ENCODE measurements around the gene LDHAL6B. TPM values are rescaled to one million over a fixed set of nuclear protein-coding genes. Genes with fewer than 3 reads are reported as not detected.

The LDHAL6B gene
- total and polyA plus RNA-seq, 2 of the 8 experiments (the other 6 are each of a cell fraction or from before 2014, with no cell fraction given), result not detected

DNA sequence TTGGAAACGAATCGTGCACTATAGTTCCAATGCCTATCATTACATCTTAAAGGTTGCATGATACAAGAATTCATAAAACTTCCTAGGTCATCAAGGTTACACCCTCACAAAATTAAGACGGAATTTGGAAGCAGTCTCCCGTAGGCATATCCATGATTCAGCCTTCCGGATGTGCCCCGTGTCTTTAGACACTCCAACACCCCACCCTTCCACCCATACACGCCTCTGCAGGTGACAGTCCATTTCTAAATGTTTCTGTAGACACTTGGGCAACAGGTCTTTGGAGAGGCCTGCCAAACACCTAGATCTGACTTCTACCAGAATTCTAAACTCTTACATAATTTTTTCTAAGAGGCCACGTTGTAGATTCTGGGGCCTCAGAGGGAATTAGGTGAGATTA is 49.8 kb downstream of the LDHAL6B start:
- CTCF ChIA-PET (ENCODE audit: partially characterized antibody), result interaction anchor here (0.9 to 7.6 kb wide), 2 partner anchors 10 to 236 kb away, joined by 3 to 46 read pairs; no protein-coding TSS in a partner anchor
- Histone ChIP-seq H3K9me3 (ENCODE audit: insufficient read depth in 2 of 2, low read depth in 1 of 2, low read length in 1 of 2) (no peaks in the 10 kb centered on the region), H4K5ac (ENCODE audit: insufficient read length, low read depth, low read length) (no peak overlapping the region), H2AFZ (ENCODE audit: low read length) (no peak overlapping the region), H2BK5ac (ENCODE audit: low read depth, low read length) (no peak overlapping the region), H2BK15ac (ENCODE audit: low read length) (no peak overlapping the region), H2BK120ac (replicated peaks; ENCODE audit: low read depth, low read length) (no peak overlapping the region), H3K23me2 (ENCODE audit: low read depth, low read length) (no peaks in the 10 kb centered on the region), H3K14ac (ENCODE audit: insufficient read length) (no peak overlapping the region), H2BK12ac (ENCODE audit: low read depth, low read length) (no peak overlapping the region), H3K27me3 (replicated peaks in 1 of 4; ENCODE audit: control insufficient read depth in 3 of 4, extremely low read depth in 1 of 4, insufficient read depth in 3 of 4, low read length in 3 of 4) (no peaks in the 10 kb centered on the region), H3K4ac (replicated peaks; ENCODE audit: insufficient read length, low read depth, low read length) (no peak overlapping the region), H3K4me2 (ENCODE audit: insufficient read depth in 1 of 2, low read depth in 2 of 2, low read length in 2 of 2) (no peak overlapping the region), H3K9ac (replicated peaks in 1 of 4; ENCODE audit: extremely low read depth in 1 of 4, low read depth in 3 of 4, low read length in 3 of 4) (no peak overlapping the region), H3K79me1 (ENCODE audit: low read depth, low read length) (no peaks in the 10 kb centered on the region), H3K79me2 (ENCODE audit: control insufficient read depth in 1 of 2, insufficient read depth in 2 of 2, low read length in 2 of 2) (no peaks in the 10 kb centered on the region), H3K4me1 (replicated peaks in 1 of 4; ENCODE audit: control insufficient read depth in 3 of 4, insufficient read depth in 4 of 4, low read length in 3 of 4) (no peaks in the 10 kb centered on the region), H3K36me3 (ENCODE audit: control insufficient read depth in 2 of 4, insufficient read depth in 4 of 4, low read length in 3 of 4) (peaks cover 0 to 5% (median 0%) of the 10 kb centered on the region in 4 experiments; a peak in 1 of 8 replicates), H4K8ac (ENCODE audit: extremely low read depth, insufficient read depth, low read length) (no peak overlapping the region), H4K91ac (replicated peaks; ENCODE audit: insufficient read length, low read length) (no peak overlapping the region), H2AK5ac (ENCODE audit: low read depth, low read length) (no peak overlapping the region), H3K4me3 (ENCODE audit: extremely low read depth in 1 of 4, insufficient read depth in 2 of 4, low read depth in 3 of 4, low read length in 4 of 4) (no peak overlapping the region), H3K56ac (replicated peaks; ENCODE audit: insufficient read length, low read depth, low read length) (no peak overlapping the region), H3K23ac (ENCODE audit: insufficient read length) (no peak overlapping the region), H2BK20ac (ENCODE audit: low read length) (no peak overlapping the region), H3K18ac (ENCODE audit: extremely low read depth, low read length) (no peak overlapping the region), H3K27ac (ENCODE audit: low read depth, low read length) (no peak overlapping the region), H4K20me1 (replicated peaks in 1 of 2; ENCODE audit: control insufficient read depth in 1 of 2, insufficient read depth in 2 of 2, low read length in 2 of 2) (peaks cover 0 to 2% of the 10 kb centered on the region in 2 experiments)
- 82% methylated on average over 8 of the region's 8 CpGs; no CpG with 5 or more reads in 1 of the 2 experiments for WGBS, 2 experiments (ENCODE audit: extremely low coverage in 1 of 2, insufficient coverage in 1 of 2, insufficient read length in 1 of 2, insufficient replicate concordance in 2 of 2, low coverage in 1 of 2, low lambda C conversion rate in 2 of 2, missing lambda C conversion rate in 1 of 2)
- DNase-seq (ENCODE audit: low read depth in 1 of 2, low spot score in 2 of 2), result no peak
- no peak for FAIRE-seq
- POLR2A ChIA-PET (ENCODE audit: partially characterized antibody), result interaction anchor here (0.6 kb wide), 1 partner anchor 25 kb away, joined by 3 read pairs; no protein-coding TSS in a partner anchor
- TF ChIP-seq JUND (IDR thresholded peaks at IDR 0.05; ENCODE audit: low read length), result no peak
- no peak for TF ChIP-seq HDAC6 (IDR thresholded peaks at IDR 0.05; ENCODE audit: low read depth, low read length)
- no peak for TF ChIP-seq CBX5 (IDR thresholded peaks at IDR 0.05; ENCODE audit: low read depth, low read length)
- no peak for TF ChIP-seq TAF1 (IDR thresholded peaks at IDR 0.05; ENCODE audit: low read depth, low read length)
- no peak for TF ChIP-seq SUZ12 (IDR thresholded peaks at IDR 0.05; ENCODE audit: low read length)
- TF ChIP-seq, protein P1, sequence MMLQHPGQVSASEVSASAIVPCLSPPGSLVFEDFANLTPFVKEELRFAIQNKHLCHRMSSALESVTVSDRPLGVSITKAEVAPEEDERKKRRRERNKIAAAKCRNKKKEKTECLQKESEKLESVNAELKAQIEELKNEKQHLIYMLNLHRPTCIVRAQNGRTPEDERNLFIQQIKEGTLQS (IDR thresholded peaks at IDR 0.05; ENCODE audit: insufficient read depth, low read depth, low read length), result no peak
- no peak for TF ChIP-seq SIRT6 (IDR thresholded peaks at IDR 0.05; ENCODE audit: low read length)
- no peak for TF ChIP-seq TCF12 (IDR thresholded peaks at IDR 0.05; ENCODE audit: low read depth, low read length)
- no peak for TF ChIP-seq SRF (IDR thresholded peaks at IDR 0.05; ENCODE audit: low read depth, low read length)
- no peak for TF ChIP-seq RAD21 (IDR thresholded peaks at IDR 0.05 in 1 of 2, conservative IDR thresholded peaks at IDR 0.05 in 1 of 2; ENCODE audit: low read depth in 2 of 2, low read length in 2 of 2)
- no peak for TF ChIP-seq MAFK (IDR thresholded peaks at IDR 0.05; ENCODE audit: low read depth, low read length)
- TF ChIP-seq CEBPB (IDR thresholded peaks at IDR 0.05; ENCODE audit: low read depth, low read length), result no peak
- TF ChIP-seq KDM1A (IDR thresholded peaks at IDR 0.05; ENCODE audit: borderline replicate concordance, low read length), result no peak
- no peak for TF ChIP-seq RXRA (IDR thresholded peaks at IDR 0.05; ENCODE audit: insufficient read depth, low read depth, low read length)

Measured in H1 (cell line).